ENCODE data around the gene XRCC5.

DNA sequence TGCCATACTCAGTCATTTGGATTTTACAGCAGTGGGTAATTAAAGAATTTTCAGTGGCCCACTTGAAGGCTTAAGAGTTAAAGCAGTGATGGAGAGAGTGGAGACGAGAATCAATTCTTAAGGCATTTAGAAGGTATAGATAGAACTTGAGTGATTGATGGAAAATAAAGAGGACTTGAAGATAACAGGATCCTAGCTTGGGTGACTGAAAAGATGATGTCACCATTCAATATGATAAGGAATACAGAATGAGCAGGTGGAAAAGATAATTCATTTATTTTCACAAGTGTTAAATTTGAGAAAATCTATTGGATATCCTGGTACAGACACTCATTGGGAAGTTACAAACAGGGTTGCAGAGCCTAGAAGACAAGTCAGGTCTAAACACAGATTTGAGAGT is 35.2 kb downstream of the XRCC5 start:
- TF ChIP-seq TAF1 (IDR thresholded peaks at IDR 0.05; ENCODE audit: low read depth, low read length) (no peak), PAX5 (IDR thresholded peaks at IDR 0.05; ENCODE audit: insufficient read depth, low read length, severe bottlenecking) (no peak), POLR2AphosphoS5 (IDR thresholded peaks at IDR 0.05; ENCODE audit: low read depth, low read length) (no peak), POLR2A (IDR thresholded peaks at IDR 0.05; ENCODE audit: low read depth, low read length) (no peak)

Measured in GM12891 (cell line).